Activated naive CD4-positive, alpha-beta T cell treated with anti-CD3 and anti-CD28 coated beads, Interleukin-2, amount 10 ng/mL, durations not matched to agents 5 hours and 36 hours (primary cell): ENCODE results near the gene TAF11L5. TPM values are rescaled to one million over a fixed set of nuclear protein-coding genes. Genes with fewer than 3 reads are reported as not detected.

ENCODE experiments used
- total RNA-seq, 2 experiments: library from RNA; stranded (reverse); gene quantifications; one replicate each; pipeline ENCODE4 v1.2.3, GENCODE V29; 2021

TAF11L5 gene
- not detected for total RNA-seq

GRCh38 chr5:17524935-17525334 lies at the start of gene TAF11L5:
Gene TAF11L5 (plus strand): TSS chr5:17525235.

DNA sequence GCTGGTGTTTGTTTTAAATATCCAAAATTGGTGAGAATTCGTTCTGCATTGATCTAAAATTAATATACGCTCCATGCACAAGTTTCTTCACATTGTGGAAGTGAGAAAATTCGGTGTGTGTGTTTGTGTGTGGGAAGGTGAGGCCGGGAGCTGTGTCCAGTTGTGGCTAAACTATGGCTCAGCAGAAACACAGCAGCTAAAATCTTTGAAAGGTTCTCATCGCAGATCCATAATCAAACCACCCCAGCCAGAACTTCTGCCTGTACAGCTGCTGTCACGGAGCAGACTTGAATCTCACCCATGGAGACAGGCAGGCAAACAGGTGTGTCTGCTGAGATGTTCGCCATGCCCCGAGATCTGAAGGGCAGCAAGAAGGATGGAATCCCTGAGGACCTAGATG lies 27.1 kb upstream of the TAF11L5 start, which contains the start of gene TAF11L2:
Gene TAF11L2 (plus strand): TSS at position 301 of the 400 bp plus-strand sequence.

GRCh38 chr5:17518067-17518466 lies 7.0 kb upstream of the TAF11L5 start, which contains the start of gene TAF11L3:
Gene TAF11L3 (plus strand): TSS chr5:17518367.

DNA sequence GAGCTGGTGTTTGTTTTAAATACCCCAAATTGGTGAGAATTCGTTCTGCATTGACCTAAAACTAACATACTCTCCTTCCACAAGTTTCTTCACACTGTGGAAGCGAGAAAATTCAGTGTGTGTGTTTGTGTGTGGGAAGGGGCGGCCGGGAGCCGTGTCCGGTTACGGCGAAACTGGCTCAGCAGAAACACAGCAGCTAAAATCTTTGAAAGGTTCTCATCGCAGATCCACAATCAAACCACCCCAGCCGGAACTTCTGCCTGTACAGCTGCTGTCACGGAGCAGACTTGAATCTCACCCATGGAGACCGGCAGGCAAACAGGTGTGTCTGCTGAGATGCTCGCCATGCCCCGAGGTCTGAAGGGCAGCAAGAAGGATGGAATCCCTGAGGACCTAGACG lies 3.5 kb upstream of the TAF11L5 start, which contains the start of gene TAF11L4:
Gene TAF11L4 (plus strand): TSS at position 301 of the 400 bp plus-strand sequence.

DNA sequence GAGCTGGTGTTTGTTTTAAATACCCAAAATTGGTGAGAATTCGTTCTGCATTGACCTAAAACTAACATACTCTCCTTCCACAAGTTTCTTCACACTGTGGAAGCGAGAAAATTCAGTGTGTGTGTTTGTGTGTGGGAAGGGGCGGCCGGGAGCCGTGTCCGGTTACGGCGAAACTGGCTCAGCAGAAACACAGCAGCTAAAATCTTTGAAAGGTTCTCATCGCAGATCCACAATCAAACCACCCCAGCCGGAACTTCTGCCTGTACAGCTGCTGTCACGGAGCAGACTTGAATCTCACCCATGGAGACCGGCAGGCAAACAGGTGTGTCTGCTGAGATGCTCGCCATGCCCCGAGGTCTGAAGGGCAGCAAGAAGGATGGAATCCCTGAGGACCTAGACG lies 3.3 kb downstream of the TAF11L5 start, which contains the start of gene TAF11L6:
Gene TAF11L6 (plus strand): TSS at position 301 of the 400 bp plus-strand sequence.

Other genes with a start within 250 kb of the TAF11L5 start
- gene TAF11L2, start 27.0 kb upstream of the TAF11L5 start, total RNA-seq: not detected
- not detected for gene TAF11L3, start 6.9 kb upstream of the TAF11L5 start, total RNA-seq
- gene TAF11L4, start 3.4 kb upstream of the TAF11L5 start, total RNA-seq: not detected
- not detected for gene TAF11L6, start 3.4 kb downstream of the TAF11L5 start, total RNA-seq
- not detected for gene TAF11L7, start 60.5 kb downstream of the TAF11L5 start, total RNA-seq
- gene TAF11L8, start 65.7 kb downstream of the TAF11L5 start, total RNA-seq: not detected
- not detected for gene TAF11L9, start 69.2 kb downstream of the TAF11L5 start, total RNA-seq
- not detected for gene TAF11L10, start 72.6 kb downstream of the TAF11L5 start, total RNA-seq
- gene TAF11L11, start 78.9 kb downstream of the TAF11L5 start, total RNA-seq: not detected
- not detected for gene TAF11L12, start 85.2 kb downstream of the TAF11L5 start, total RNA-seq
- gene TAF11L13, start 106.9 kb downstream of the TAF11L5 start, total RNA-seq: not detected
- gene TAF11L14, start 109.2 kb downstream of the TAF11L5 start, total RNA-seq: not detected